HEK293T (cell line): ENCODE results near the gene RBFOX1.

Experiments
- CTCF ChIA-PET: fragments of 350-600 bp; formaldehyde crosslinking; extraction: SDS; loops from one replicate; lab custom pipeline; 2021; ENCODE audit warnings: antibody characterized with exemption, inconsistent platforms; lab: Yijun Ruan, JAX
- POLR2A ChIA-PET: fragments of 350-600 bp; formaldehyde crosslinking; extraction: SDS; loops from one replicate; lab custom pipeline; 2020; ENCODE audit warnings: antibody characterized with exemption, inconsistent platforms; lab: Yijun Ruan, JAX
- DNase-seq: peaks from one replicate; pipeline ENCODE4 v3.0.0; 2012; ENCODE audit warnings: mixed read lengths; ENCODE audit errors: extremely low spot score
- ARNT ChIP-seq: fragments of 450-650 bp; IDR thresholded peaks from 2 replicates; pipeline ENCODE4 v1.6.1; 2017; ENCODE audit warnings: mild to moderate bottlenecking
- BHLHE40 ChIP-seq: fragments of 450-650 bp; IDR thresholded peaks from 2 replicates; pipeline ENCODE4 v1.6.1; 2016; ENCODE audit warnings: mild to moderate bottlenecking, moderate library complexity, borderline replicate concordance
- CTBP1 ChIP-seq: fragments of 450-650 bp; IDR thresholded peaks from 2 replicates; pipeline ENCODE4 v1.6.1; 2016; ENCODE audit warnings: borderline replicate concordance
- ELF4 ChIP-seq: fragments of 450-650 bp; IDR thresholded peaks from 2 replicates; pipeline ENCODE4 v1.6.1; 2017; ENCODE audit warnings: antibody characterized with exemption
- FOXA1 ChIP-seq: fragments of 450-650 bp; IDR thresholded peaks from 2 replicates; pipeline ENCODE4 v1.6.1; 2016; ENCODE audit warnings: mild to moderate bottlenecking
- FOXK2 ChIP-seq: fragments of 450-650 bp; IDR thresholded peaks from 2 replicates; pipeline ENCODE4 v1.6.1; 2016; ENCODE audit warnings: mild to moderate bottlenecking
- FOXM1 ChIP-seq: fragments of 450-650 bp; IDR thresholded peaks from 2 replicates; pipeline ENCODE4 v1.6.1; 2017; ENCODE audit warnings: mild to moderate bottlenecking, borderline replicate concordance
- HDGF ChIP-seq: fragments of 450-650 bp; IDR thresholded peaks from 2 replicates; pipeline ENCODE4 v1.6.1; 2017; ENCODE audit warnings: antibody characterized with exemption, borderline replicate concordance
- L3MBTL2 ChIP-seq: fragments of 450-650 bp; conservative IDR thresholded peaks from 2 replicates; pipeline ENCODE4 v1.6.1; 2016; ENCODE audit warnings: mild to moderate bottlenecking
- LEF1 ChIP-seq: fragments of 450-650 bp; IDR thresholded peaks from 2 replicates; pipeline ENCODE4 v1.6.1; 2017; ENCODE audit warnings: mild to moderate bottlenecking, borderline replicate concordance
- NFRKB ChIP-seq: fragments of 450-650 bp; IDR thresholded peaks from 2 replicates; pipeline ENCODE4 v1.6.1; 2016; ENCODE audit warnings: mild to moderate bottlenecking, moderate library complexity
- PKNOX1 ChIP-seq: fragments of 450-650 bp; IDR thresholded peaks from 2 replicates; pipeline ENCODE4 v1.6.1; 2016
- SP1 ChIP-seq: fragments of 450-650 bp; IDR thresholded peaks from 2 replicates; pipeline ENCODE4 v1.6.1; 2017
- SUZ12 ChIP-seq: fragments of 450-650 bp; IDR thresholded peaks from 2 replicates; pipeline ENCODE4 v1.6.1; 2016; ENCODE audit warnings: mild to moderate bottlenecking
- TARDBP ChIP-seq: fragments of 450-650 bp; IDR thresholded peaks from 2 replicates; pipeline ENCODE4 v1.6.1; 2016
- ZNF384 ChIP-seq: fragments of 450-650 bp; IDR thresholded peaks from 2 replicates; pipeline ENCODE4 v1.6.1; 2016

Gene RBFOX1

DNA sequence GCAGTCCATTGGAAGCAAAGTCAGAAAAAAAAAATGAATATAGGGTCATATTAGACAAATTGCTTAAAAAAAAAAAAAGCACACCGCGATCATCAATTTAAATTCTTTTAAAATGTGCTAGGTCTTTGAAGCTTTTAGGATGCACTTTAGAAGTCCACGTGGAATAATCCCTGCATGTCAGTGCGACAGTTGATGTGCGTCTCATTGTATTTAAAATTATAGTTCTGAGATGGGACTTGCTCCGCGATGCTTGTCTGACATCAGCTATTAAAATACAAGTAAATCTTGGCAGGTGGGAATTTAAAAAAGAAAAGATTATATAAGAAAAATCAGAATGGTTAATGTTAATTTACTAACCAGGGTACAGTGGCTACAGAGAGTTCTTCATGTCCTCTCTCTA lies 105.2 kb downstream of the RBFOX1 start:
- TF ChIP-seq FOXM1: no peak
- TF ChIP-seq HDGF: no peak
- no peak for TF ChIP-seq SUZ12
- no peak for TF ChIP-seq CTBP1
- TF ChIP-seq LEF1: no peak
- POLR2A ChIA-PET: no interaction called here
- no peak for DNase-seq
- CTCF ChIA-PET: no interaction called here

DNA sequence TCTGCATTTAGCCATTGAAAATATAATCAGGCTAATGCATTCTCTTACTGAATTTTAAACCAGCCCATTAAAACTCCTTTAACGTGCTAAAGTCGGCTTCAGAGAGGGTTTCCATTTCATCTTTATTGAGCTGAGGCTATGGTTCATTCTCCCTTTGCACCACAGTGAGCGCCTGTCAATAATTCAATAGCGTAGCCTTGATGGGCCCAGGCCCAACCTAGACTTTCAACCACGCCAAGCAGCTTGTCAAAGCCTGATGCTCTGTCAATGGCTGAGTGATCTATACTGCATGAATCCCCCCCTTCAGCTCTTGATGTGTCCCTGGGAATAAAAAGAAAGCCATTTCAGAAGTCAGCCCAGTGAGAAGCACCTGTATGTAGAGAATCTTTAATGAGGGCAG lies 106.0 kb downstream of the RBFOX1 start:
- CTCF ChIA-PET: no interaction called here
- POLR2A ChIA-PET: no interaction called here
- no peak for TF ChIP-seq FOXK2
- no peak for TF ChIP-seq SP1
- no peak for TF ChIP-seq CTBP1
- DNase-seq: no peak

DNA sequence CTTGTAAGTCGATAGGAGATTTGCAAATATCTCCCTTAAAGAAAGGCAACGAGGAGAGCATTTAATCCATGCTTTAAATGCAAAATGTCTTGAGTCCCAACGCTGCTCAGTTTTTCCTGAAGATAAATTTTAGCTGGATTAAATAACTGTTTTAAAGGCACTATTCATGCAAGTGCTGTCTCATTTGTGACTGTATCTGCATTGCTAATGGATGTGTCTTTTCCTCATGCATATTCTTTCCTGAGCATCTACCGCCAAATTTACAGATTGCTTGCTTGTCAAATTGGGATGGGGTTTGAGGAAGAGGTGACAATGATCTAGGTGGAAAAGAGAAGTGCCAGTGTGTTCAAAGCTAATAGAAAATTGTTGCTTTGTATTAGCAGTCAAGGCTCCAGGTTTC lies 106.9 kb downstream of the RBFOX1 start:
- no peak for DNase-seq
- POLR2A ChIA-PET: no interaction called here
- CTCF ChIA-PET: no interaction called here
- TF ChIP-seq BHLHE40 (no peak), PKNOX1 (no peak), ARNT (no peak), NFRKB (no peak), FOXA1 (no peak), TARDBP (no peak), FOXM1 (no peak), LEF1 (no peak), HDGF (no peak), ZNF384 (no peak), CTBP1 (no peak), FOXK2 (no peak), L3MBTL2 (no peak)

GRCh38 chr16:7440886-7441400 lies 108.3 kb downstream of the RBFOX1 start:
- no peak for DNase-seq
- ChIA-PET CTCF (no interaction called here), POLR2A (no interaction called here)
- no peak for TF ChIP-seq TARDBP
- no peak for TF ChIP-seq ELF4
- no peak for TF ChIP-seq NFRKB
- no peak for TF ChIP-seq SP1
- no peak for TF ChIP-seq BHLHE40
- no peak for TF ChIP-seq ZNF384
- TF ChIP-seq FOXA1: no peak
- TF ChIP-seq ARNT: no peak
- no peak for TF ChIP-seq L3MBTL2

DNA sequence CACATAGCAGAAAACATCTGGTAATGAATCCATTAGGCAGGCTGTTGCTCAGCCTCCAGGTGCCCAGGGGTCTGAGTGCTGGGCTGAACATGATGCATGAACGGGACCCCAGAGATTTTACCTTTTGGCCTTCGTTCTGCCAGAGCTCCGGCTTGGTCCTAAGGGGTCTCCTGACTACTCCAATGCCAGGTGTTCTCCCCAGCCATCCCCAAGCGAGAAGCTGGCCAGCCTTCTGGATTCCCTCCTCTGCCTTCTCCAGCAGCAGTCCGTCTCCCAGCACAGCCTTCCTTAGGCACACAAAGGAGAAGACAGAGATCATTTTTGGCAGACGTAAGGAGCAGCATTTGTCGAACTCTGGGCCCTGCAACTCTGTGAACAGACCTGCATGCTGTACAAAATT lies 109.4 kb downstream of the RBFOX1 start:
- ChIA-PET POLR2A (no interaction called here), CTCF (no interaction called here)
- TF ChIP-seq ELF4: no peak
- TF ChIP-seq CTBP1: no peak
- TF ChIP-seq HDGF: no peak
- TF ChIP-seq BHLHE40: no peak
- TF ChIP-seq TARDBP: no peak
- no peak for TF ChIP-seq PKNOX1
- no peak for TF ChIP-seq LEF1
- TF ChIP-seq FOXA1: no peak
- no peak for TF ChIP-seq NFRKB
- TF ChIP-seq L3MBTL2: no peak
- TF ChIP-seq SP1: no peak
- no peak for TF ChIP-seq FOXM1
- TF ChIP-seq SUZ12: no peak
- TF ChIP-seq FOXK2: no peak
- no peak for TF ChIP-seq ARNT
- no peak for DNase-seq

DNA sequence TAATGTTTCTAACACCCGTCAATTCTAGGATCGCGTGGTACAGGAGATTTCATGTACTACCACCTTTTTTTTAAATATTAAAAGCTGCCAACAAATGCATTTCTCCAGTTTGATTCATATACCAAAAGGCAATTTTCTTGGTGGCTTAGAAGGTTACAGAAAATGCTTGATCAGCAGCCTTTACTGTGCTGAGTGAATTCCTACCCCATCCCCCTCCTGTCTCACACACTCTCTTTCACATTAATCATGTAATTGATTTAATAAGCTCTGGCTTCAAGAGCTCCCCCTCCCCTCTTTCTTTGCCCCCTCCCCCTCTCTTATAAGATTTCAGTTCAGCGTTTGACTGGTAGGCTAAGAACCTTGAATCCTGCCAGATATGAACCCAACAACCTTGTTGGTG lies 110.5 kb downstream of the RBFOX1 start:
- DNase-seq: no peak
- ChIA-PET CTCF (no interaction called here), POLR2A (no interaction called here)
- TF ChIP-seq ELF4 (no peak), LEF1 (no peak), FOXM1 (no peak), ZNF384 (no peak), HDGF (no peak), TARDBP (no peak), NFRKB (no peak), CTBP1 (no peak)

- CTCF ChIA-PET: no interaction called here
- POLR2A ChIA-PET: no interaction called here
- no peak for TF ChIP-seq FOXK2
- no peak for TF ChIP-seq SP1
- TF ChIP-seq FOXA1: no peak
- no peak for TF ChIP-seq SUZ12
- TF ChIP-seq L3MBTL2: no peak
- TF ChIP-seq NFRKB: no peak
- no peak for TF ChIP-seq BHLHE40
- no peak for TF ChIP-seq LEF1
- TF ChIP-seq ELF4: no peak
- TF ChIP-seq ZNF384: no peak
- TF ChIP-seq ARNT: no peak
- no peak for TF ChIP-seq CTBP1
- no peak for TF ChIP-seq HDGF
- no peak for TF ChIP-seq FOXM1
- TF ChIP-seq TARDBP: no peak
- TF ChIP-seq PKNOX1: no peak
- DNase-seq: no peak
These were observed 111.2 kb downstream of the RBFOX1 start for GRCh38 chr16:7443648-7444365.
